ENCODE results near the gene SPAST.
A peak's percentile ranks its signal among the peaks of the same experiment; 100 is the strongest.
"Not testable (repeated sequence)": the region's sequence is repeated elsewhere in the genome, so short reads cannot be mapped to it uniquely, and the experiment has no call there.

Gene SPAST

DNA sequence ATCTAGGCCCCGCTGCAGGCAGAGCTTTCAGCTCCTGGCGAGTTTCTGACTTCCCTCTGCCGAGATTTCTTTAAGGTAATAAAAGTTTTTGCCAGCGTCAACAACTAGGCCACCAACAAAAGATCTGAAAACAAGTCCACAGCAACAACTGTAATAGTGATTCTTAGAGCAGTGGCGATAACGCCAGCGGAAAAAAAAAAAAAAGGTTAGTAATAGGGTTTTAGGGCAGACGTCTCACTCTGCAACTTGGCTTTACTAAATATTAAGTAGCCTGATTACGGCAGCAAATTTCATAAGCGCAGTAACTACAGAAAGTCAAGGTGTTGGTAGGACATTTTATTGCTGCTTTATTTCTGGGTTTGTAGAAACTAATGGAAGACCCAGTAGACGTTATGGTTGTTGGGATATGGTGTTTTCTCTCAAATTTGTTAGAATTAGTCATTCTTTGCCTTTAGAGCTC is 102.8 kb downstream of the SPAST start:
- Histone ChIP-seq H3K4me3 (ENCODE audit: insufficient read depth, low read depth, low read length, poor library complexity, severe bottlenecking) (peak overlapping the region; percentile 64), H3K4me1 (ENCODE audit: control insufficient read depth, insufficient read depth, low read length, poor library complexity, severe bottlenecking) (peaks cover 3% of the 10 kb centered on the region), H3K27me3 (replicated peaks; ENCODE audit: control insufficient read depth, insufficient read depth, low read length, poor library complexity, severe bottlenecking) (no peaks in the 10 kb centered on the region), H3K27ac (ENCODE audit: insufficient read depth, low read length, poor library complexity, severe bottlenecking) (peak overlapping the region; percentile 69), H3K9me3 (ENCODE audit: control insufficient read depth, low read length) (no peaks in the 10 kb centered on the region), H3K36me3 (ENCODE audit: control insufficient read depth, insufficient read depth, low read length) (no peaks in the 10 kb centered on the region)
- DNase-seq = no peak

GRCh38 chr2:32168513-32168912 is 105.2 kb downstream of the SPAST start:
- H3K36me3 ChIP-seq (ENCODE audit: control insufficient read depth, insufficient read depth, low read length) = peaks cover 5% of the 10 kb centered on the region
- H3K4me3 ChIP-seq (ENCODE audit: insufficient read depth, low read depth, low read length, poor library complexity, severe bottlenecking) = no peak overlapping the region
- DNase-seq = no peak
- peaks cover 3% of the 10 kb centered on the region for H3K4me1 ChIP-seq (ENCODE audit: control insufficient read depth, insufficient read depth, low read length, poor library complexity, severe bottlenecking)
- H3K27ac ChIP-seq (ENCODE audit: insufficient read depth, low read length, poor library complexity, severe bottlenecking) = no peak overlapping the region
- H3K9me3 ChIP-seq (ENCODE audit: control insufficient read depth, low read length) = no peaks in the 10 kb centered on the region
- no peaks in the 10 kb centered on the region for H3K27me3 ChIP-seq (replicated peaks; ENCODE audit: control insufficient read depth, insufficient read depth, low read length, poor library complexity, severe bottlenecking)

- no peak for DNase-seq
- Histone ChIP-seq H3K27me3 (replicated peaks; ENCODE audit: control insufficient read depth, insufficient read depth, low read length, poor library complexity, severe bottlenecking) (no peaks in the 10 kb centered on the region), H3K9me3 (ENCODE audit: control insufficient read depth, low read length) (no peaks in the 10 kb centered on the region), H3K36me3 (ENCODE audit: control insufficient read depth, insufficient read depth, low read length) (peaks cover 26% of the 10 kb centered on the region), H3K4me3 (ENCODE audit: insufficient read depth, low read depth, low read length, poor library complexity, severe bottlenecking) (no peak overlapping the region), H3K27ac (ENCODE audit: insufficient read depth, low read length, poor library complexity, severe bottlenecking) (no peak overlapping the region), H3K4me1 (ENCODE audit: control insufficient read depth, insufficient read depth, low read length, poor library complexity, severe bottlenecking) (no peaks in the 10 kb centered on the region)
These were observed 109.5 kb downstream of the SPAST start for GRCh38 chr2:32172870-32173269.

GRCh38 chr2:32182667-32183066 is 119.3 kb downstream of the SPAST start:
- DNase-seq = no peak
- H3K4me1 ChIP-seq (ENCODE audit: control insufficient read depth, insufficient read depth, low read length, poor library complexity, severe bottlenecking) = no peaks in the 10 kb centered on the region
- no peaks in the 10 kb centered on the region for H3K27me3 ChIP-seq (replicated peaks; ENCODE audit: control insufficient read depth, insufficient read depth, low read length, poor library complexity, severe bottlenecking)
- no peak overlapping the region for H3K4me3 ChIP-seq (ENCODE audit: insufficient read depth, low read depth, low read length, poor library complexity, severe bottlenecking)
- no peaks in the 10 kb centered on the region for H3K9me3 ChIP-seq (ENCODE audit: control insufficient read depth, low read length)
- H3K27ac ChIP-seq (ENCODE audit: insufficient read depth, low read length, poor library complexity, severe bottlenecking) = no peak overlapping the region
- H3K36me3 ChIP-seq (ENCODE audit: control insufficient read depth, insufficient read depth, low read length) = peaks cover 12% of the 10 kb centered on the region

DNA sequence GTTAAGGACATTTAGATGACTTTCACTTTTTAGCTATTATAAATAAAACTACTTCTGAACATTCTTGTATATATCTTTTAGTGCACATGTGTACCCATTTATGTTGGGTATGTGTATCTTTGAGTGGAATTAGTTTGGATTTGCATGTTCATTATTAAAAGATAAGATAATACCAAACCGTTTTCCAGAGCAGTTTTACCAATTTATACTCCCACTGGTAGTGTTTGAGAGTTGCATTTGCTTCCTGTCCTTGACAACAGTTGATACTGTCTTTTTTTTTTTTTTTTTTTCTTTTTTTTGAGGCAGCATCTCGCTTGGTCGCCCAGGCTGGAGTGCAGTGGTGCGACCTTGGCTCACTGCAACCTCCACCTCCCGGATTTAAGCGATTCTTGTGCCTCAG is 125.7 kb downstream of the SPAST start:
- H3K36me3 ChIP-seq (ENCODE audit: control insufficient read depth, insufficient read depth, low read length) = peaks cover 10% of the 10 kb centered on the region
- no peaks in the 10 kb centered on the region for H3K27me3 ChIP-seq (replicated peaks; ENCODE audit: control insufficient read depth, insufficient read depth, low read length, poor library complexity, severe bottlenecking)
- H3K4me3 ChIP-seq (ENCODE audit: insufficient read depth, low read depth, low read length, poor library complexity, severe bottlenecking) = no peak overlapping the region
- no peak for DNase-seq
- H3K4me1 ChIP-seq (ENCODE audit: control insufficient read depth, insufficient read depth, low read length, poor library complexity, severe bottlenecking) = no peaks in the 10 kb centered on the region
- no peaks in the 10 kb centered on the region for H3K9me3 ChIP-seq (ENCODE audit: control insufficient read depth, low read length)
- H3K27ac ChIP-seq (ENCODE audit: insufficient read depth, low read length, poor library complexity, severe bottlenecking) = no peak overlapping the region

GRCh38 chr2:32192418-32192817 is 129.1 kb downstream of the SPAST start:
- no peaks in the 10 kb centered on the region for H3K27me3 ChIP-seq (replicated peaks; ENCODE audit: control insufficient read depth, insufficient read depth, low read length, poor library complexity, severe bottlenecking)
- H3K4me1 ChIP-seq (ENCODE audit: control insufficient read depth, insufficient read depth, low read length, poor library complexity, severe bottlenecking) = no peaks in the 10 kb centered on the region
- H3K9me3 ChIP-seq (ENCODE audit: control insufficient read depth, low read length) = no peaks in the 10 kb centered on the region
- no peak for DNase-seq
- H3K4me3 ChIP-seq (ENCODE audit: insufficient read depth, low read depth, low read length, poor library complexity, severe bottlenecking) = no peak overlapping the region
- H3K36me3 ChIP-seq (ENCODE audit: control insufficient read depth, insufficient read depth, low read length) = peaks cover 19% of the 10 kb centered on the region
- no peak overlapping the region for H3K27ac ChIP-seq (ENCODE audit: insufficient read depth, low read length, poor library complexity, severe bottlenecking)

DNA sequence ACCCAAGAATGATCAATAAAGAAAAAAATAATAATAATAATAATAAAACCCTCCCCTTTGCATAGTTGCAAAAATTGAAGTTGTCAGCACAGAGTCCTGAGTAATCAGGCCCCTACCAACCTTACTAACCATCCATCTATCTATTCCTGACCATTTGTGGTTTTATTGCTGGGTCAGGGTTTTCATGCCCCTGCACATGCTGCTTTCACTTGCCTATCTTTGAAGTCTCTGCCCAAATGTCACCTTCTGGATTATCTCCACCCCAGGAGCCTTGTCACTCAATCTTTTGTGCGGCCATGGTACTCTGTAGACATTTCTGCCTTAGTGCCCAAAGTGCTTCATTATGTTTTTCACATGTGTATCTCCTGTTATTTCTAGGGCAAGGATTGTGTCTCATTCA is 137.5 kb downstream of the SPAST start:
- Histone ChIP-seq H3K27me3 (replicated peaks; ENCODE audit: control insufficient read depth, insufficient read depth, low read length, poor library complexity, severe bottlenecking) (no peaks in the 10 kb centered on the region), H3K4me3 (ENCODE audit: insufficient read depth, low read depth, low read length, poor library complexity, severe bottlenecking) (no peak overlapping the region), H3K4me1 (ENCODE audit: control insufficient read depth, insufficient read depth, low read length, poor library complexity, severe bottlenecking) (no peaks in the 10 kb centered on the region), H3K9me3 (ENCODE audit: control insufficient read depth, low read length) (no peaks in the 10 kb centered on the region), H3K27ac (ENCODE audit: insufficient read depth, low read length, poor library complexity, severe bottlenecking) (no peak overlapping the region), H3K36me3 (ENCODE audit: control insufficient read depth, insufficient read depth, low read length) (peaks cover 12% of the 10 kb centered on the region)
- DNase-seq = no peak

DNA sequence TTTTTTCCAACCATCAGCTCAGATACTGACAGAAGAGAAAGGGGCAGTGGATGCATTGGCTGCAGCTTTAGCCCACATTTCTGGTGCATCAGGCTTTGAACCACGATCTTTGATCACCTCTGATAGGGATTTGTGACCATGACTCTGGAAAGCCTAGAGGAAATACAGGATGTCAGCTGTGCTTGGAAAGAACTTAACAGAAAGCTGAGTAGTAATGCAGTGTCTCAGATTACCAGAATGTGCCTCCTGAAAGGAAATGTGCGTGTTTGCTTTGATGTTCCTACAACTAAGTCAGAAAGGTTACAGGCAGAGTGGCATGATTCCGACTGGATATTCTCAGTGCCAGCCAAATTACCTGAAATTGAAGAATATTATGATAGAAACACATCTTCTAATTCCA is 140.1 kb downstream of the SPAST start:
- H3K4me1 ChIP-seq (ENCODE audit: control insufficient read depth, insufficient read depth, low read length, poor library complexity, severe bottlenecking); H3K27me3 ChIP-seq (replicated peaks; ENCODE audit: control insufficient read depth, insufficient read depth, low read length, poor library complexity, severe bottlenecking); H3K4me3 ChIP-seq (ENCODE audit: insufficient read depth, low read depth, low read length, poor library complexity, severe bottlenecking); H3K36me3 ChIP-seq (ENCODE audit: control insufficient read depth, insufficient read depth, low read length); H3K27ac ChIP-seq (ENCODE audit: insufficient read depth, low read length, poor library complexity, severe bottlenecking); H3K9me3 ChIP-seq (ENCODE audit: control insufficient read depth, low read length); DNase-seq: not testable (repeated sequence)
